Measurements from ENCODE around the gene GLP2R. TPM values are rescaled to one million over a fixed set of nuclear protein-coding genes. Genes with fewer than 3 reads are reported as not detected.

GLP2R gene
- total RNA-seq, 1 experiment from 2014 or later, result 0.08 TPM

DNA sequence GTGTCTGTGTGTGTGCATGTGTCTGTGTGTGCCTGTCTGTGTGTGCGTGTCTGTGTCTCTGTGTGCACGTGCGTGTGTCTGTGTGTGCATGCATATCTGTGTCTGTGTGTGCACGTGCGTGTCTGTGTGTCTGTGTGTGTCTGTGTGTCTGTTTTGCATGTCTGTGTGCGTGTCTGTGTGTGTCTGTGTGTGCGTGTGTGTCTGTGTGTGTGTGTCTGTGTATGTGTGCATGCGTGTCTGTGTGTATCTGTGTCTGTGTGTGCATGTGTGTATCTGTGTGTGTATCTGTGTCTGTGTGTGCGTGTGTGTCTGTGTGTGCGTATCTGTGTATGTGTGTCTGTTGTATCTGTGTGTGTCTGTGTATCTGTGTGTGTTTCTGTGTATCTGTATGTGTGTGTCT, 9.3 kb upstream of the GLP2R start:
- no peak for DNase-seq (ENCODE audit: low read depth, low spot score)
- Histone ChIP-seq H3K4me1 (ENCODE audit: control insufficient read depth, insufficient read depth, low read length) (no peaks in the 10 kb centered on the region), H3K36me3 (ENCODE audit: control insufficient read depth, insufficient read depth, low read length) (no peaks in the 10 kb centered on the region), H3K27ac (ENCODE audit: low read length) (no peak overlapping the region), H3K27me3 (ENCODE audit: control insufficient read depth, insufficient read depth, low read length) (no peaks in the 10 kb centered on the region), H3K4me3 (ENCODE audit: low read depth in 2 of 2, low read length in 2 of 2) (no peak overlapping the region), H3K9me3 (ENCODE audit: control insufficient read depth, insufficient read depth, low read depth, low read length) (no peaks in the 10 kb centered on the region)
- in situ Hi-C loops (cut with HindIII; ENCODE audit: low pct_unique_long_range_greater_than_20kb, low sequenced_read_pairs) (no loop called here), intact Hi-C loops (cut with micrococcal nuclease; ENCODE audit: unreplicated experiment) (no loop called here)
- BruUV-seq (replicated peaks), result no TSS peak
- TF ChIP-seq, protein P1, sequence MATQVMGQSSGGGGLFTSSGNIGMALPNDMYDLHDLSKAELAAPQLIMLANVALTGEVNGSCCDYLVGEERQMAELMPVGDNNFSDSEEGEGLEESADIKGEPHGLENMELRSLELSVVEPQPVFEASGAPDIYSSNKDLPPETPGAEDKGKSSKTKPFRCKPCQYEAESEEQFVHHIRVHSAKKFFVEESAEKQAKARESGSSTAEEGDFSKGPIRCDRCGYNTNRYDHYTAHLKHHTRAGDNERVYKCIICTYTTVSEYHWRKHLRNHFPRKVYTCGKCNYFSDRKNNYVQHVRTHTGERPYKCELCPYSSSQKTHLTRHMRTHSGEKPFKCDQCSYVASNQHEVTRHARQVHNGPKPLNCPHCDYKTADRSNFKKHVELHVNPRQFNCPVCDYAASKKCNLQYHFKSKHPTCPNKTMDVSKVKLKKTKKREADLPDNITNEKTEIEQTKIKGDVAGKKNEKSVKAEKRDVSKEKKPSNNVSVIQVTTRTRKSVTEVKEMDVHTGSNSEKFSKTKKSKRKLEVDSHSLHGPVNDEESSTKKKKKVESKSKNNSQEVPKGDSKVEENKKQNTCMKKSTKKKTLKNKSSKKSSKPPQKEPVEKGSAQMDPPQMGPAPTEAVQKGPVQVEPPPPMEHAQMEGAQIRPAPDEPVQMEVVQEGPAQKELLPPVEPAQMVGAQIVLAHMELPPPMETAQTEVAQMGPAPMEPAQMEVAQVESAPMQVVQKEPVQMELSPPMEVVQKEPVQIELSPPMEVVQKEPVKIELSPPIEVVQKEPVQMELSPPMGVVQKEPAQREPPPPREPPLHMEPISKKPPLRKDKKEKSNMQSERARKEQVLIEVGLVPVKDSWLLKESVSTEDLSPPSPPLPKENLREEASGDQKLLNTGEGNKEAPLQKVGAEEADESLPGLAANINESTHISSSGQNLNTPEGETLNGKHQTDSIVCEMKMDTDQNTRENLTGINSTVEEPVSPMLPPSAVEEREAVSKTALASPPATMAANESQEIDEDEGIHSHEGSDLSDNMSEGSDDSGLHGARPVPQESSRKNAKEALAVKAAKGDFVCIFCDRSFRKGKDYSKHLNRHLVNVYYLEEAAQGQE (IDR thresholded peaks at IDR 0.05; ENCODE audit: insufficient read depth in 1 of 2, low read depth in 2 of 2, low read length in 1 of 2), result no peak
- TF ChIP-seq SIN3A (IDR thresholded peaks at IDR 0.05; ENCODE audit: borderline replicate concordance, insufficient read depth, low read depth, low read length) (no peak), POLR2AphosphoS5 (IDR thresholded peaks at IDR 0.05; ENCODE audit: low read depth, low read length) (no peak), TCF7L2 (IDR thresholded peaks at IDR 0.05; ENCODE audit: low read depth, low read length) (no peak)
- TF ChIP-seq, protein P2, sequence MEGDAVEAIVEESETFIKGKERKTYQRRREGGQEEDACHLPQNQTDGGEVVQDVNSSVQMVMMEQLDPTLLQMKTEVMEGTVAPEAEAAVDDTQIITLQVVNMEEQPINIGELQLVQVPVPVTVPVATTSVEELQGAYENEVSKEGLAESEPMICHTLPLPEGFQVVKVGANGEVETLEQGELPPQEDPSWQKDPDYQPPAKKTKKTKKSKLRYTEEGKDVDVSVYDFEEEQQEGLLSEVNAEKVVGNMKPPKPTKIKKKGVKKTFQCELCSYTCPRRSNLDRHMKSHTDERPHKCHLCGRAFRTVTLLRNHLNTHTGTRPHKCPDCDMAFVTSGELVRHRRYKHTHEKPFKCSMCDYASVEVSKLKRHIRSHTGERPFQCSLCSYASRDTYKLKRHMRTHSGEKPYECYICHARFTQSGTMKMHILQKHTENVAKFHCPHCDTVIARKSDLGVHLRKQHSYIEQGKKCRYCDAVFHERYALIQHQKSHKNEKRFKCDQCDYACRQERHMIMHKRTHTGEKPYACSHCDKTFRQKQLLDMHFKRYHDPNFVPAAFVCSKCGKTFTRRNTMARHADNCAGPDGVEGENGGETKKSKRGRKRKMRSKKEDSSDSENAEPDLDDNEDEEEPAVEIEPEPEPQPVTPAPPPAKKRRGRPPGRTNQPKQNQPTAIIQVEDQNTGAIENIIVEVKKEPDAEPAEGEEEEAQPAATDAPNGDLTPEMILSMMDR (IDR thresholded peaks at IDR 0.05), result no peak
- no peak for ATAC-seq
- POLR2A ChIA-PET, result no interaction called here
- CTCF ChIA-PET, result no interaction called here

DNA sequence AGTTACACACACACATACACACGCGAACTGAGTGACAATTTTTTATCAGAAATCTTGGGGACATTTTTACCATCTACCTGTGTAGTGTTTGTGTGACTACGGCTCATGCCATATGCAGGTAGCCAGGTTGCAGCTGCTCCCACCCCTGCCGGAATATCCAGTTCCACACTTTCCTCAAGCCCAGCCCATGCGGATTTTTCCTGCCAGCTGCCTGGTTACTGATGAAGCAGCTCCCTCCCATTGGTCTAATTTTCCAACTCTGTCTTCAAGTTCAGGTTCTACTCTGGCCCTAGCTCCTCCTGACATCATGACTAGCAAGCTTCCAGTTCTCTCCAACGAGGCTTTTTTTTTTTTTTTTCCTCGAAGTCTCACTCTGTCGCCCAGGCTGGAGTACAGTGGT, 8.6 kb upstream of the GLP2R start:
- Histone ChIP-seq H3K4me3 (ENCODE audit: low read depth in 2 of 2, low read length in 2 of 2) (no peak overlapping the region), H3K9me3 (ENCODE audit: control insufficient read depth, insufficient read depth, low read depth, low read length) (no peaks in the 10 kb centered on the region), H3K36me3 (ENCODE audit: control insufficient read depth, insufficient read depth, low read length) (no peaks in the 10 kb centered on the region), H3K4me1 (ENCODE audit: control insufficient read depth, insufficient read depth, low read length) (no peaks in the 10 kb centered on the region), H3K27ac (ENCODE audit: low read length) (no peak overlapping the region), H3K27me3 (ENCODE audit: control insufficient read depth, insufficient read depth, low read length) (no peaks in the 10 kb centered on the region)
- ATAC-seq (no peak), DNase-seq (ENCODE audit: low read depth, low spot score) (no peak)
- BruUV-seq (replicated peaks), result no TSS peak
- TF ChIP-seq, protein P1 (IDR thresholded peaks at IDR 0.05; ENCODE audit: insufficient read depth in 1 of 2, low read depth in 2 of 2, low read length in 1 of 2), result no peak
- no peak for TF ChIP-seq TCF7L2 (IDR thresholded peaks at IDR 0.05; ENCODE audit: low read depth, low read length)
- no peak for TF ChIP-seq SIN3A (IDR thresholded peaks at IDR 0.05; ENCODE audit: borderline replicate concordance, insufficient read depth, low read depth, low read length)
- no peak for TF ChIP-seq POLR2AphosphoS5 (IDR thresholded peaks at IDR 0.05; ENCODE audit: low read depth, low read length)
- TF ChIP-seq, protein P2 (IDR thresholded peaks at IDR 0.05), result no peak
- intact Hi-C loops (cut with micrococcal nuclease; ENCODE audit: unreplicated experiment), result no loop called here
- CTCF ChIA-PET, result no interaction called here
- POLR2A ChIA-PET, result no interaction called here
- in situ Hi-C loops (cut with HindIII; ENCODE audit: low pct_unique_long_range_greater_than_20kb, low sequenced_read_pairs), result no loop called here

Measured in Panc1 (cell line).